GM21447 (cell line): ENCODE results near the gene XCL1.

Experiments
- ATAC-seq: cut with Tn5 transposase; IDR thresholded peaks from one replicate; pipeline ENCODE4 v1.9.1; 2021; ENCODE audit not compliant: unreplicated experiment

XCL1 gene

GRCh38 chr1:168603501-168604110 lies 27.2 kb downstream of the XCL1 start:
- ATAC-seq = no peak

- ATAC-seq = no peak
Measured at GRCh38 chr1:168605443-168605842, 29.0 kb downstream of the XCL1 start.

- ATAC-seq = no peak
Measured at GRCh38 chr1:168606096-168606495, 29.7 kb downstream of the XCL1 start.

- ATAC-seq = no peak
Measured at GRCh38 chr1:168607872-168608428, 31.5 kb downstream of the XCL1 start.

- ATAC-seq = no peak
Measured at GRCh38 chr1:168608796-168609715, 32.7 kb downstream of the XCL1 start.

GRCh38 chr1:168609741-168610510 lies 33.5 kb downstream of the XCL1 start:
- ATAC-seq = no peak

GRCh38 chr1:168613038-168613451 lies 36.6 kb downstream of the XCL1 start:
- ATAC-seq = no peak

GRCh38 chr1:168613691-168614231 lies 37.4 kb downstream of the XCL1 start:
- ATAC-seq = no peak

GRCh38 chr1:168614235-168614634 lies 37.8 kb downstream of the XCL1 start:
- no peak for ATAC-seq

GRCh38 chr1:168615965-168616364 lies 39.6 kb downstream of the XCL1 start:
- no peak for ATAC-seq

GRCh38 chr1:168617974-168618750 lies 41.8 kb downstream of the XCL1 start:
- ATAC-seq = no peak

- ATAC-seq = no peak
Measured at GRCh38 chr1:168618886-168619285, 42.5 kb downstream of the XCL1 start.

- ATAC-seq = no peak
Measured at GRCh38 chr1:168621356-168621755, 45.0 kb downstream of the XCL1 start.

- ATAC-seq = no peak
Measured at GRCh38 chr1:168623003-168623828, 46.8 kb downstream of the XCL1 start.

GRCh38 chr1:168623831-168624230 lies 47.4 kb downstream of the XCL1 start:
- no peak for ATAC-seq

- ATAC-seq = no peak
Measured at GRCh38 chr1:168626326-168626725, 49.9 kb downstream of the XCL1 start.

GRCh38 chr1:168627370-168627769 lies 51.0 kb downstream of the XCL1 start:
- ATAC-seq = no peak

- no peak for ATAC-seq
Measured at GRCh38 chr1:168628807-168629206, 52.4 kb downstream of the XCL1 start.

GRCh38 chr1:168629466-168629865 lies 53.1 kb downstream of the XCL1 start:
- no peak for ATAC-seq
